ENCODE results near the gene METRN.
"Not testable (repeated sequence)": the region's sequence is repeated elsewhere in the genome, so short reads cannot be mapped to it uniquely, and the experiment has no call there.

Gene METRN

DNA sequence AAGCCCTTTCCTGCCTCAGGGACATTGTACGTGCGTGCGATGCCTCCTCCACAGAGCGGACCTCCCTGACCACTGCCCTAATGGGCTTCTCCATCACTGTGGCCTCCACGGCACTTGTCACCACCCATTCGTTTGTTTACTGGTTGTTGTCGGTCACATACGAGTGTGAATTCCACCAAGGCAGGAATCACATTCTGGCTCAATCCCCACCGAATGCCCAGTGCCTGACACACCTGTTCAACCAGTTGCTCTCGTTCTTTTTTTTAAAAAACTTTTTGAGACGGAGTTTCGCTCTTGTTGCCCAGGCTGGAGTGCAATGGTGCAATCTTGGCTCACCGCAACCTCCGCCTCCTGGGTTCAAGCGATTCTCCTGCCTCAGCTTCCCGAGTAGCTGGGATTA is 23.7 kb upstream of the METRN start:
- in situ Hi-C loops (cut with MboI; ENCODE audit: low sequenced_read_pairs), result not testable (repeated sequence)

DNA sequence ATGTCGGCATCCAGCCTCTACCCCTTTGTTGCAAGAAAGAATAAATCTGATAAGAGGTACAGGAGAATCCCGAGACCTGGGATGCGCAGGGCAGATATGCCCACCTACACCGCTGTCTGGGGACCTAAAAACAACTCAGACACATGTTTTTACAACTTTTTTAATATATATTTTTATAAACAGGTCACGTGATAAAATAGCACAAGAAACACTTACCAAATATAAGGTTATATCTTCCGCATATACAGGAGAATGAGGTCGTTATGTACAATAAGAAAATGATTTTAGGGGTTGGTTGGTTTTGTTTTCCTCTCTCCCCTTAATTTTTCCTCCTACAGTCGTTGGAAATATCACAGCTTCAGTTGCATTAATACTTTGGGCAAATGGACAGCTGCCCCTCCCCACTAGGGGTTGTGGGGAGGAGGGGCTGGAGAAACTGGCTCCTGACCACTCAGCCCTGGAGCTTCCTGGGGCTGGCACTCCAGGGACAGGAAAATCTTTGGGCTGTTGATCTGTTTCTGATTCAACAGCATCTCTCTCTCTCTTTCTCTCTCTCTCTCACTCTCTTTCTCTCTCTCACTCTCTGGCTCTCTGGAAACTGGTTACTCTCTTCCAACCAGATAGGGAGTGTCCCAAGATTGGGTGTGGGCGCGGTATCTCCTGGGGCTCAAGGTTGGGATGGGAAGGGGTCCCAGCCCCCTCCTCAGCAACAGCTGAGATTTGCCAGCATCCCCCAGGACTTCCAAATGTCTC is 22.4 kb upstream of the METRN start:
- in situ Hi-C loops (cut with MboI; ENCODE audit: low sequenced_read_pairs), result no loop called here

- in situ Hi-C loops (cut with MboI; ENCODE audit: low sequenced_read_pairs), result no loop called here
These were observed 21.6 kb upstream of the METRN start for GRCh38 chr16:693364-693763.

- in situ Hi-C loops (cut with MboI; ENCODE audit: low sequenced_read_pairs), result no loop called here
These were observed 21.2 kb upstream of the METRN start for GRCh38 chr16:693766-694165.

GRCh38 chr16:694187-694862 is 20.6 kb upstream of the METRN start:
- in situ Hi-C loops (cut with MboI; ENCODE audit: low sequenced_read_pairs), result no loop called here

DNA sequence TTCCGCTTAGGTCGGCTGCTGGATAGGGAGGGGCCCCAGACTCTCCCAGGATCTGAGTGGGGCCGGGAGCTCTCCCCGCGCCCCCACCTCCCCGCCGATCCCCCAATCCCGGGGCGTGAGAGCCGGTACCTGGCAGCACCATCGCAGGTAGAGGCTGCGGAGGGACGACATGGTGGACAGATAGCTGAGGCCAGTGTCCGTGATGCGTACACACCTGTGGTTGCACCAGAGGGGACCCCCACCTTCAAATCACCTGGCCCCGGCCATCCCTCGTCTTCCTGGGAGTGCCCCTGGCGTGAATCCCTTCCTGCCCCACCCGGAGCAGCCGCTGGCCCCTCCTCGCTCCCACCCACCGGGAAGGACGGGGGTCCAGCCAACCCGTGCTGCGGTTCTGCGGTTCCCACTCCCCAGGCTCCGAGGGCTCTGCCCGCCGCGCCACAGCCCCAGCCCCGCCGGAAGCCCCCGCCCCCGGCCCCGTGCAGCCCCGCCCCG is 20.0 kb upstream of the METRN start:
- in situ Hi-C loops (cut with MboI; ENCODE audit: low sequenced_read_pairs), result no loop called here

- in situ Hi-C loops (cut with MboI; ENCODE audit: low sequenced_read_pairs), result no loop called here
These were observed 19.4 kb upstream of the METRN start for GRCh38 chr16:695355-696089.

GRCh38 chr16:698911-699671 is 15.8 kb upstream of the METRN start:
- in situ Hi-C loops (cut with MboI; ENCODE audit: low sequenced_read_pairs), result no loop called here

GRCh38 chr16:700684-701584 is 14.0 kb upstream of the METRN start:
- in situ Hi-C loops (cut with MboI; ENCODE audit: low sequenced_read_pairs), result no loop called here

- in situ Hi-C loops (cut with MboI; ENCODE audit: low sequenced_read_pairs), result no loop called here
These were observed 12.6 kb upstream of the METRN start for GRCh38 chr16:702341-702740.

DNA sequence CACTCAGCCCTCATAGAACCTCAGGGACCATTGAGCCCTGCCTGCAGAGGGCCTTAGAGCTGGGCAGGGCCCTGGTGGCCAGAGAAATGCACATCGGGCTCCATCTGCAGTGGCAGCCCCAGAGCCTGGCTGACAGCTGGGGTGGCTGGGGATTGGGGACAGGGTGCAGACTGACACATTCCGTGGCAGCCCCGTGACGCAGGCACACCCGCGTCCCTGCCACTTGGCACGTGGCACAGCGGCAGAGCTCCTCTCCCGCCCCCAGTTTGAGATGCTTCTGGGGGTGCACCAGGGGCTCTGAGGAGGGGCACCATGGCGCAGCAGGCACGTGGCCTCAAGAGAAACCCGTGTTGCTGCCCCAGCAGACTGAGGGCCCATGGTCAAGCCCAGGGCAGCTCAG is 11.5 kb upstream of the METRN start:
- in situ Hi-C loops (cut with MboI; ENCODE audit: low sequenced_read_pairs), result no loop called here

DNA sequence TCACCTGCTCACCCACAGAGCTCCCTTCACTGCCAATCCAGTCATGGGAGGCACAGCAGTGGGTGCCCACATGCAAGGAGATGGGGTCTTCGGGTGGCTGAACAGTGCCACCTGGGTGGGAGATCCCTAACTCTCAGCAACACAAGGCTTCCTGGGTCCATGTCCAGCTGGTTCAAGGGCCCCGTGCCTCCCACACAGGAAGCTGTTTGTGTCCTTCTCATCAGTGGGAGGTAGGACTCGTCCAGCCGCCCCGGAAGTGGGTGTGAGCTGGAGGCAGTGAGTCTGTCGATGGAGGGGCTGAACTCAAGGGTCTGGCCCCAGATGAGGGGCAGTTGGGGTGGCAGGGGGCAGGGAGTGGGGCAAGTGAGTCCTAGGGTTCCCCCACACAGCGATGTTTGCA is 10.9 kb upstream of the METRN start:
- in situ Hi-C loops (cut with MboI; ENCODE audit: low sequenced_read_pairs), result no loop called here

DNA sequence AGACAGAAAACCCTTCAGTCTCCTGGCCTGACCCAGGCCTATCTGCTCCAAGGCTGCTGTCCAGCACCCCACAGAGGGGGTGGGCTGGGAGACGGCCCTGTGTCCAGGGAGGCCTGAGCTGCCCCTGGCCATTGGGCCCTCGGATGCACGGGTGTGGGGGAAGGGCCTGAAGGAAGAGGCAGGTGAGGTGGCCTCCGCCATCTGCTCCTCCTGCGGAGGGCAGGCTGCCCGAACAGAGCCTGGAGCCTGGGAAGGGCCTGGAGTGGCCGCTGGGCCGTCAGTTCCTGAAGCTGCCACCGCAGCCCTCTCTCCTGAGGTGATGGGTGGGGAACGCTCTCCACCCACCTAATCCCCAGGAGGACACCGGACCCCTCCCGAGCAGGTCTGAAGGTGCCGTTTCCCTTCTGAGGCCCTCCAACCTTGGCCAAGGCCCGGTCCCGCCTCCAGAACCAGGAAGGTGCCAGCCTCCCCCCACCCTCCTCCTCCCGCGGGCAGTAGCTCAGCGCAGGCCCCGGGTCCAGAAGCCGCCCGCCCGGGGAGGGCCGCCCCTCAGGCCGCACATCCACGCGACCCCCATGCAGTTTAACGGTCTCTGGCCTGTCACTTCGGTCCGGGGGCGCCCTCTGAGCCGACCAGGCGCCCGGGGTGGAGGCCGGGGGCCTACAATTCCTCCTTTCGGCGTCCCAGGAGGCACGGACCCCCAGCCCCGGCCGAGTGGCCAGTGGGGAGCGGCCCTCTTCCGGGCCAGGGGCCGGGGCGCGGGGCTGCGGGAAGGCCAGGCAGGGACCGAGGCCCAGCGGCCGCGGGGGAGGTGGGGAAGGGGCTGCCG is 10.2 kb upstream of the METRN start:
- in situ Hi-C loops (cut with MboI; ENCODE audit: low sequenced_read_pairs), result no loop called here

- in situ Hi-C loops (cut with MboI; ENCODE audit: low sequenced_read_pairs), result no loop called here
These were observed 9.3 kb upstream of the METRN start, which contains the start of gene FBXL16 for GRCh38 chr16:705431-706188. FBXL16 (minus strand) TSS chr16:705801; CDS start chr16:697405, 8,396 bp downstream.

DNA sequence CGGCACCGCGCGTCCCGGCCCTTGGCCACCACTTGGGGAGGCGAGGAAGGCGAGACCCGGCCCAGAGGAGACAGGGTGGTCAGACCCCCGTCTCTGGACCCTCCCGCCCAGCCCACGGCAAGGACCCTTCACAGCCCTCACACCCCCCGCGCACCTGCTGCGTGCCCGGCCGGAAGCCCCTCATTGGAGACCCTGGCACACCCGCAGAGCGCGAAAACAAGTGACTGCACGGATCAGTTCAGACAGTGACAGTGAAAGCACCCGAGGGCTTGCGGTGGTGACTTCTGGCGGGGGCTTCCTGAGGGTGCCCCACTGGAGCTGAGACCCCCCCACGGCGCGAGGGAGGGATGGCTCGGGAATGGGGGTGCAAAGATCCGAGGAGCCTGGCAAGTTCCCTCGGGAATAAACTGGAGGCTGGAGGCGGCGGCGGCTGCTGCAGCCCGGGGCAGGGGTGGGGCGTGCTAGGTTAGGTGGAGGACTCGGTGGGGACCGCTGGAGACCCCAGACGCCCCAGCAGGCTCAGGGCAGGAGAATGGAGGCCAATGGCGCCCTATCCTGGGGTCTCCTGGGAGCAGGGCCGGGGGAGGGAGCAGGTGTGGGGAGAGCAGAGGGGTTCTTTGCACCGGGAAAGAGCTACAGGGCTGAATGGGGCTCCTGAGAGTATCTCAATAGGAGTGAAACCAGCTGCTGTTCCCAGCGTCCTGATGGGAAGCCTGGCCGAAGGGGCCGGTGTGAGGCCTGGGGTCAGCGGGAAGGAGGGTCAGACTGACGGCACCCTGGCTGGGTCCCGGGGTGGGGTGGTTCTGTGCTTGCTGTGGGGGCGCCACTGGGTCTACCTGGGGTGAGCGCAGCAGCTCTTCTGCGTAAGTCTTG is 8.5 kb upstream of the METRN start:
- in situ Hi-C loops (cut with MboI; ENCODE audit: low sequenced_read_pairs), result no loop called here

DNA sequence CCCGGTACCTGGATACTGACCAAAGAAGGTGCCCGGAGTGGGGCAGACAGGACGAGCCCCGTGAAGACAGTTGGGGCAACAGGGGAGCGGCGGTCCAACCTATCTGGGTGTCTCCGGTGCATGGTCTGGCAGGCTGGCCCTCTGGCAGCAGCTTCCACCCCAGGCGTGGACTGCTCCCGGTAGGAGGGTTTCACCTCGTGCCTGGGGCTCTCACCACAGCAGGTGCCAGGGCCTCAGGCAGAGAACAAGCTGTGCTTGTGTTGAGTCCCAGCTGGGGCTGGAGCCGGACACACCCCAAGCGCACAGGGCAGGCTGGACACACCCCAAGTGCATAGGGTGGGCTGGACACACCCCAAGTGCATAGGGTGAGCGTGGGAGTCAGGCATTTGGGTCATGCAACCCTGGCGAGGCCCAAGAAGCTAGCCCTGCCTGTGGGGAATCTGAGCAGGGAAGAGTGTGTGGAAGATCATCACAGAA is 7.8 kb upstream of the METRN start:
- in situ Hi-C loops (cut with MboI; ENCODE audit: low sequenced_read_pairs), result no loop called here

- in situ Hi-C loops (cut with MboI; ENCODE audit: low sequenced_read_pairs), result no loop called here
These were observed 6.9 kb upstream of the METRN start for GRCh38 chr16:708019-708418.

Measured in hTERT RPE-1 (cell line).